Measurements from ENCODE around the gene OR52K2. TPM values are rescaled to one million over a fixed set of nuclear protein-coding genes. Genes with fewer than 3 reads are reported as not detected.

Gene OR52K2
- total and polyA plus RNA-seq, 9 of the 15 experiments (the other 6 are each of a cell fraction or from before 2014, with no cell fraction given), result not detected

DNA sequence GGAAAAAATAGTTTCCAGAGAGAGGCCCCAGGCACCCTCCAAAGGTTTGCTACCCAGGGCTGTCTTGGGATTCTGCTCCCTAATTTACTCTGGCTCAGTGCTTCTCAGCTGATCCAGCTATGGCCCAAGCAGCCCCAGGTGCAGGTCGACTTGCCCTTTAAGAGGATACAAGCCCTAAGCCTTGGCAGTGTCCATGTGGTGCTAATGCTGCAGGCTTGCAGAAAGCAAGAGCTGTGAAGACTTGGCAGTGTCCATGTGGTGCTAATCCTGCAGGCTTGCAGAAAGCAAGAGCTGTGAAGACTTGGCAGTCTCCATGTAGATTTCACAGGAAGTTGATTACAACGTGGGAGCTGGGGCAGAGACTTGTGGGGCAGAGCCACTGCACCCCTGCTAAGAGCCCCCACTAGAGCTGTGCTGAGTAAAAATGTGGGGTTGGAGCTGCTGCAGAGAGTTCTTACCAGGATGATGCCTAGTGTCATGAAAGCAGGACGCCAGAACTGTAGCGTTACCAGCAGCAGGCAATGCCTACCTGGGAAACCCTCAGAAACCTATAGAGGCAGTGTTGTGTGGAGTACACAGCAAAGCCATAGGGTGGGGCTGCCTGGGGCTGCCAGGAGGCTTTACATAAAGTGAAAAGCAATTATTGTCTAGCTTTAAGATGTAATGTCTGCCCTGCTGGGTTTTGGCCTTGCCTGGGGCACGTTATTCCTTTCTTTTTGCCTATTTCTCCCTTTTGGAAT, 17.2 kb downstream of the OR52K2 start (continued):
- TF ChIP-seq, protein P1, sequence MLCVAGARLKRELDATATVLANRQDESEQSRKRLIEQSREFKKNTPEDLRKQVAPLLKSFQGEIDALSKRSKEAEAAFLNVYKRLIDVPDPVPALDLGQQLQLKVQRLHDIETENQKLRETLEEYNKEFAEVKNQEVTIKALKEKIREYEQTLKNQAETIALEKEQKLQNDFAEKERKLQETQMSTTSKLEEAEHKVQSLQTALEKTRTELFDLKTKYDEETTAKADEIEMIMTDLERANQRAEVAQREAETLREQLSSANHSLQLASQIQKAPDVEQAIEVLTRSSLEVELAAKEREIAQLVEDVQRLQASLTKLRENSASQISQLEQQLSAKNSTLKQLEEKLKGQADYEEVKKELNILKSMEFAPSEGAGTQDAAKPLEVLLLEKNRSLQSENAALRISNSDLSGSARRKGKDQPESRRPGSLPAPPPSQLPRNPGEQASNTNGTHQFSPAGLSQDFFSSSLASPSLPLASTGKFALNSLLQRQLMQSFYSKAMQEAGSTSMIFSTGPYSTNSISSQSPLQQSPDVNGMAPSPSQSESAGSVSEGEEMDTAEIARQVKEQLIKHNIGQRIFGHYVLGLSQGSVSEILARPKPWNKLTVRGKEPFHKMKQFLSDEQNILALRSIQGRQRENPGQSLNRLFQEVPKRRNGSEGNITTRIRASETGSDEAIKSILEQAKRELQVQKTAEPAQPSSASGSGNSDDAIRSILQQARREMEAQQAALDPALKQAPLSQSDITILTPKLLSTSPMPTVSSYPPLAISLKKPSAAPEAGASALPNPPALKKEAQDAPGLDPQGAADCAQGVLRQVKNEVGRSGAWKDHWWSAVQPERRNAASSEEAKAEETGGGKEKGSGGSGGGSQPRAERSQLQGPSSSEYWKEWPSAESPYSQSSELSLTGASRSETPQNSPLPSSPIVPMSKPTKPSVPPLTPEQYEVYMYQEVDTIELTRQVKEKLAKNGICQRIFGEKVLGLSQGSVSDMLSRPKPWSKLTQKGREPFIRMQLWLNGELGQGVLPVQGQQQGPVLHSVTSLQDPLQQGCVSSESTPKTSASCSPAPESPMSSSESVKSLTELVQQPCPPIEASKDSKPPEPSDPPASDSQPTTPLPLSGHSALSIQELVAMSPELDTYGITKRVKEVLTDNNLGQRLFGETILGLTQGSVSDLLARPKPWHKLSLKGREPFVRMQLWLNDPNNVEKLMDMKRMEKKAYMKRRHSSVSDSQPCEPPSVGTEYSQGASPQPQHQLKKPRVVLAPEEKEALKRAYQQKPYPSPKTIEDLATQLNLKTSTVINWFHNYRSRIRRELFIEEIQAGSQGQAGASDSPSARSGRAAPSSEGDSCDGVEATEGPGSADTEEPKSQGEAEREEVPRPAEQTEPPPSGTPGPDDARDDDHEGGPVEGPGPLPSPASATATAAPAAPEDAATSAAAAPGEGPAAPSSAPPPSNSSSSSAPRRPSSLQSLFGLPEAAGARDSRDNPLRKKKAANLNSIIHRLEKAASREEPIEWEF (CRISPR knock-in tag; IDR thresholded peaks at IDR 0.05), result no peak
- TF ChIP-seq FOSL1 (tag; conservative IDR thresholded peaks at IDR 0.05) (no peak), ARNT (IDR thresholded peaks at IDR 0.05) (no peak), EZH2 (IDR thresholded peaks at IDR 0.05; ENCODE audit: borderline replicate concordance, low read depth, low read length) (no peak)
- TF ChIP-seq, protein P2, sequence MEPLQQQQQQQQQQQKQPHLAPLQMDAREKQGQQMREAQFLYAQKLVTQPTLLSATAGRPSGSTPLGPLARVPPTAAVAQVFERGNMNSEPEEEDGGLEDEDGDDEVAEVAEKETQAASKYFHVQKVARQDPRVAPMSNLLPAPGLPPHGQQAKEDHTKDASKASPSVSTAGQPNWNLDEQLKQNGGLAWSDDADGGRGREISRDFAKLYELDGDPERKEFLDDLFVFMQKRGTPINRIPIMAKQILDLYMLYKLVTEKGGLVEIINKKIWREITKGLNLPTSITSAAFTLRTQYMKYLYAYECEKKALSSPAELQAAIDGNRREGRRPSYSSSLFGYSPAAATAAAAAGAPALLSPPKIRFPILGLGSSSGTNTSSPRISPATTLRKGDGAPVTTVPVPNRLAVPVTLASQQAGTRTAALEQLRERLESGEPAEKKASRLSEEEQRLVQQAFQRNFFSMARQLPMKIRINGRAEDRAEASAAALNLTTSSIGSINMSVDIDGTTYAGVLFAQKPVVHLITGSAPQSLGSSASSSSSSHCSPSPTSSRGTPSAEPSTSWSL (CRISPR knock-in tag; IDR thresholded peaks at IDR 0.05; ENCODE audit: borderline replicate concordance), result no peak

All from K562 (cell line).